ENCODE measurements around the gene XXYLT1.

DNA sequence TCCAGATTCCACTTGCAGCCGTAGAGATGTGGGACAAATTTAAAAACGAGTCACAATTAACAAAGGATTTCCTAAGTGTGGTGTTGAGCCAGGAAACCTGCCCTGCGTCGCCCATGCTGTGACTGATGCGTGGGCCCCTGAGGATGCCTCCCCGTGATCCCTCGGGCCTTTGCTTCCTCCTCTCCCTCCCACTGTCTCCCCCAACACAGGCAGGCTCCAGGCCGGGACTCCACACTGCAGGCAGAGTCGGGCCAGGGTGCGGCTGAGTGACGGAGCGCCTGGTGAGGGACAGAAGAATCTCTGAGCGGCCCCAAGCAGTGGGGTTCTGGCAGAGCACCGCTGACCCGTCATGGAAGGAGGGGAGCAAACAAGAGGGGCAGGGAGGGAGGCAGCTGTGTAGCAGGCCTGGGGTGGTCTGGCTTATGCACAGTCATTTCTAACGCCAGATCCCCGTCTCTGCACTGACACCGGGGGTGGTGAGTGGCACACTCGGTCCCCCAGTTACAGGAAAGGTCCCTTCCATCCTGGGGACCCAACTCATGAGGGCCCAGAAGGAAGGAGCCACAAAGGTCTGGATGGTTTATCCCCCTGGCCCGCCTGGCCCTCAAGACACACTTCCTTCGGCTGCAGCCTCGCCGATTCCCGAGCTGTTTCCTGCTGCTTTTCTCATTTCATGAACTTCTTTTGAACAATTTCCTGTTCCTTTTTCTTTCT, 91.0 kb downstream of the XXYLT1 start:
- TF ChIP-seq, protein P1, sequence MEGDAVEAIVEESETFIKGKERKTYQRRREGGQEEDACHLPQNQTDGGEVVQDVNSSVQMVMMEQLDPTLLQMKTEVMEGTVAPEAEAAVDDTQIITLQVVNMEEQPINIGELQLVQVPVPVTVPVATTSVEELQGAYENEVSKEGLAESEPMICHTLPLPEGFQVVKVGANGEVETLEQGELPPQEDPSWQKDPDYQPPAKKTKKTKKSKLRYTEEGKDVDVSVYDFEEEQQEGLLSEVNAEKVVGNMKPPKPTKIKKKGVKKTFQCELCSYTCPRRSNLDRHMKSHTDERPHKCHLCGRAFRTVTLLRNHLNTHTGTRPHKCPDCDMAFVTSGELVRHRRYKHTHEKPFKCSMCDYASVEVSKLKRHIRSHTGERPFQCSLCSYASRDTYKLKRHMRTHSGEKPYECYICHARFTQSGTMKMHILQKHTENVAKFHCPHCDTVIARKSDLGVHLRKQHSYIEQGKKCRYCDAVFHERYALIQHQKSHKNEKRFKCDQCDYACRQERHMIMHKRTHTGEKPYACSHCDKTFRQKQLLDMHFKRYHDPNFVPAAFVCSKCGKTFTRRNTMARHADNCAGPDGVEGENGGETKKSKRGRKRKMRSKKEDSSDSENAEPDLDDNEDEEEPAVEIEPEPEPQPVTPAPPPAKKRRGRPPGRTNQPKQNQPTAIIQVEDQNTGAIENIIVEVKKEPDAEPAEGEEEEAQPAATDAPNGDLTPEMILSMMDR (IDR thresholded peaks at IDR 0.05; ENCODE audit: low read depth, low read length, poor library complexity, severe bottlenecking): no peak
- TF ChIP-seq EZH2phosphoT487 (IDR thresholded peaks at IDR 0.05; ENCODE audit: borderline replicate concordance, low read length): no peak

All from DOHH2 (cell line).